PC-3 (cell line): ENCODE data around the gene UBR2. TPM values are rescaled to one million over a fixed set of nuclear protein-coding genes. Genes with fewer than 3 reads are reported as not detected.

Experiments
- total RNA-seq: library from RNA; depleted of rRNA; stranded (reverse); fragments of >200 nt; gene quantifications from 2 replicates; pipeline ENCODE4 v1.2.3, GENCODE V29; 2014; rRNA removed

UBR2 gene
- total RNA-seq, 1 experiment from 2014 or later, result 19.6 TPM

Other genes starting within 250 kb of the UBR2 start
- gene TRERF1, start 112.1 kb upstream of the UBR2 start, total RNA-seq, result 13.7 and 13.9 TPM in 2 replicates
- not detected in 2 replicates for gene PRPH2, start 158.6 kb downstream of the UBR2 start, total RNA-seq
- gene TBCC, start 182.1 kb downstream of the UBR2 start, total RNA-seq, result 32.3 and 36.5 TPM in 2 replicates
- gene BICRAL, start 218.0 kb downstream of the UBR2 start, total RNA-seq, result 3.3 and 3.5 TPM in 2 replicates